GM11168 (cell line): ENCODE measurements around the gene SKAP1.
"Not testable (repeated sequence)": the region's sequence is repeated elsewhere in the genome, so short reads cannot be mapped to it uniquely, and the experiment has no call there.

ENCODE experiments used
- in situ Hi-C: fragments of 300-500 bp; cut with MboI; formaldehyde crosslinking; loops from one replicate; pipeline ENCODE4 v1.12.0; 2022; ENCODE audit warnings: low sequenced_read_pairs; ENCODE audit not compliant: unreplicated experiment

SKAP1 gene

GRCh38 chr17:48253975-48254374, 176.0 kb downstream of the SKAP1 start:
- in situ Hi-C loops = no loop called here

GRCh38 chr17:48251950-48252349, 178.1 kb downstream of the SKAP1 start:
- in situ Hi-C loops = no loop called here

GRCh38 chr17:48250949-48251348, 179.1 kb downstream of the SKAP1 start:
- in situ Hi-C loops = no loop called here

- in situ Hi-C loops = not testable (repeated sequence)
These were observed 180.0 kb downstream of the SKAP1 start for GRCh38 chr17:48250059-48250458.

- in situ Hi-C loops = no loop called here
These were observed 182.4 kb downstream of the SKAP1 start for GRCh38 chr17:48247603-48248002.

- in situ Hi-C loops = no loop called here
These were observed 183.0 kb downstream of the SKAP1 start for GRCh38 chr17:48247038-48247437.

- in situ Hi-C loops = no loop called here
These were observed 183.4 kb downstream of the SKAP1 start for GRCh38 chr17:48246612-48247011.

GRCh38 chr17:48245465-48246033, 184.5 kb downstream of the SKAP1 start:
- in situ Hi-C loops = not testable (repeated sequence)

- in situ Hi-C loops = no loop called here
These were observed 185.2 kb downstream of the SKAP1 start for GRCh38 chr17:48244814-48245213.

GRCh38 chr17:48244121-48244711, 185.8 kb downstream of the SKAP1 start:
- in situ Hi-C loops = no loop called here

GRCh38 chr17:48241770-48242497, 188.1 kb downstream of the SKAP1 start:
- in situ Hi-C loops = no loop called here

- in situ Hi-C loops = no loop called here
These were observed 188.9 kb downstream of the SKAP1 start for GRCh38 chr17:48241131-48241591.

- in situ Hi-C loops = no loop called here
These were observed 189.4 kb downstream of the SKAP1 start for GRCh38 chr17:48240562-48241130.

- in situ Hi-C loops = no loop called here
These were observed 189.9 kb downstream of the SKAP1 start for GRCh38 chr17:48240122-48240521.

GRCh38 chr17:48239603-48239995, 190.4 kb downstream of the SKAP1 start:
- in situ Hi-C loops = no loop called here

- in situ Hi-C loops = no loop called here
These were observed 190.9 kb downstream of the SKAP1 start for GRCh38 chr17:48238933-48239602.

- in situ Hi-C loops = no loop called here
These were observed 192.6 kb downstream of the SKAP1 start for GRCh38 chr17:48237456-48237855.

GRCh38 chr17:48236681-48237134, 193.3 kb downstream of the SKAP1 start:
- in situ Hi-C loops = no loop called here

GRCh38 chr17:48234922-48235321, 195.1 kb downstream of the SKAP1 start:
- in situ Hi-C loops = no loop called here
